Natural killer cell (primary cell): ENCODE results near the gene RIPPLY1. TPM values are rescaled to one million over a fixed set of nuclear protein-coding genes. Genes with fewer than 3 reads are reported as not detected.

Experiments used
- ATAC-seq, 3 donors: fragments of 150-1000 bp in 2 of 3; fragments of 200-7000 bp in 1 of 3; cut with Tn5 transposase; 1 replicate in 1 of 3; 2 replicates in 2 of 3; pipeline ENCODE4 v1.10.0; 2021; ENCODE audit warnings: mild to moderate bottlenecking in 2 of 3, moderate library complexity in 2 of 3
- DNase-seq, 2 donors: peaks; one replicate each; pipeline versions ENCODE4 v3.0.0 to v3.0.0-alpha.2; 2013 to 2021; ENCODE audit warnings: mixed read lengths in 1 of 2
- H3K27ac ChIP-seq: one replicate; pipeline ENCODE4 v1.5.1; 2013; ENCODE audit warnings: mild to moderate bottlenecking, low read length
- H3K27me3 ChIP-seq: one replicate; pipeline ENCODE4 v1.6.1; 2013; ENCODE audit warnings: low read length; ENCODE audit not compliant: control insufficient read depth, insufficient read depth
- H3K36me3 ChIP-seq: one replicate; pipeline ENCODE4 v1.6.1; 2013; ENCODE audit warnings: low read length; ENCODE audit not compliant: control insufficient read depth, insufficient read depth
- H3K4me1 ChIP-seq: one replicate; pipeline ENCODE4 v1.6.1; 2013; ENCODE audit warnings: low read length; ENCODE audit not compliant: control insufficient read depth, insufficient read depth
- H3K4me3 ChIP-seq: one replicate; pipeline ENCODE4 v1.5.1; 2013; ENCODE audit warnings: low read length
- H3K9me3 ChIP-seq: one replicate; pipeline ENCODE4 v1.6.1; 2013; ENCODE audit warnings: low read length; ENCODE audit not compliant: control insufficient read depth, insufficient read depth
- H3K27ac Mint-ChIP-seq, 2 donors: one replicate each; pipeline ENCODE4 v1.8.0; 2022; ENCODE audit warnings: mild to moderate bottlenecking in 2 of 2, mixed read lengths in 2 of 2, moderate library complexity in 1 of 2
- H3K27me3 Mint-ChIP-seq, 2 donors: one replicate each; pipeline ENCODE4 v1.8.0; 2022; ENCODE audit warnings: low read depth in 2 of 2, mixed read lengths in 2 of 2
- H3K36me3 Mint-ChIP-seq: one replicate; pipeline ENCODE4 v1.8.0; 2022; ENCODE audit warnings: mixed read lengths
- H3K4me1 Mint-ChIP-seq, 2 donors: one replicate each; pipeline ENCODE4 v1.8.0; 2022; ENCODE audit warnings: mixed read lengths in 2 of 2
- H3K4me3 Mint-ChIP-seq: one replicate; pipeline ENCODE4 v1.8.0; 2022; ENCODE audit warnings: mild to moderate bottlenecking, moderate library complexity, mixed read lengths
- H3K9me3 Mint-ChIP-seq, 2 donors: one replicate each; pipeline ENCODE4 v1.8.0; 2022; ENCODE audit warnings: mixed read lengths in 2 of 2
- CTCF ChIP-seq: fragments of 200-600 bp; IDR thresholded peaks from one replicate; pipeline ENCODE4 v1.8.0; 2022; ENCODE audit warnings: antibody characterized with exemption
- WGBS: methylation state at CpG from one replicate; pipeline ENCODE4 v1.1.7; 2013; ENCODE audit warnings: missing lambda C conversion rate; ENCODE audit not compliant: insufficient coverage; 5-methylcytosine and 5-hydroxymethylcytosine counted together
- intact Hi-C: fragments of 100-400 bp; cut with micrococcal nuclease; formaldehyde crosslinking; loops from one replicate; pipeline ENCODE4 v1.14.2; 2022
- total RNA-seq, 4 donors: library from RNA; stranded (reverse); fragments of 120-200 nt in 1 of 4; gene quantifications; one replicate each; pipeline versions ENCODE4 v1.2.3 to v1.2.4, GENCODE V29; 2013 to 2022

Gene RIPPLY1
- total RNA-seq, 3 donors from 2014 or later (not counting 1 experiment from before 2014, with no cell fraction given) = not detected

GRCh38 chrX:106903856-106904528 is 851 bp upstream of the RIPPLY1 start:
- peaks cover 0 to 3% of the 10 kb centered on the region in 2 donors for H3K27me3 Mint-ChIP-seq
- intact Hi-C loops = no loop called here
- no peaks in the 10 kb centered on the region for H3K9me3 ChIP-seq
- no peak for TF ChIP-seq CTCF
- H3K9me3 Mint-ChIP-seq = no peaks in the 10 kb centered on the region
- H3K36me3 ChIP-seq = no peaks in the 10 kb centered on the region
- no peaks in the 10 kb centered on the region for H3K27me3 ChIP-seq
- no peaks in the 10 kb centered on the region for H3K4me1 ChIP-seq
- no peak overlapping the region for H3K4me3 ChIP-seq
- H3K4me3 Mint-ChIP-seq = no peak overlapping the region
- ATAC-seq (no peak), DNase-seq (no peak)
- no peaks in the 10 kb centered on the region for H3K4me1 Mint-ChIP-seq
- no peak overlapping the region for H3K27ac ChIP-seq
- H3K27ac Mint-ChIP-seq = no peak overlapping the region
- 90% methylated on average over 5 of the region's 5 CpGs for WGBS
- no peaks in the 10 kb centered on the region for H3K36me3 Mint-ChIP-seq

GRCh38 chrX:106902684-106903083 is 457 bp downstream of the RIPPLY1 start:
- WGBS = 90% methylated on average over 1 of the region's 2 CpGs
- H3K27me3 Mint-ChIP-seq = no peaks in the 10 kb centered on the region
- no peak for DNase-seq

GRCh38 chrX:106901781-106902219 is 1.3 kb downstream of the RIPPLY1 start:
- no peak for TF ChIP-seq CTCF
- no peak overlapping the region for H3K27ac Mint-ChIP-seq
- 83% methylated on average over 2 of the region's 4 CpGs for WGBS
- intact Hi-C loops = no loop called here
- no peaks in the 10 kb centered on the region for H3K27me3 Mint-ChIP-seq
- no peaks in the 10 kb centered on the region for H3K4me1 ChIP-seq
- H3K27me3 ChIP-seq = no peaks in the 10 kb centered on the region
- no peaks in the 10 kb centered on the region for H3K9me3 ChIP-seq
- H3K4me1 Mint-ChIP-seq = no peaks in the 10 kb centered on the region
- no peaks in the 10 kb centered on the region for H3K36me3 ChIP-seq
- no peak overlapping the region for H3K4me3 Mint-ChIP-seq
- H3K4me3 ChIP-seq = no peak overlapping the region
- H3K9me3 Mint-ChIP-seq = no peaks in the 10 kb centered on the region
- ATAC-seq (no peak), DNase-seq (no peak)
- no peaks in the 10 kb centered on the region for H3K36me3 Mint-ChIP-seq
- no peak overlapping the region for H3K27ac ChIP-seq

More at GRCh38 chrX:106902684-106903083, 457 bp downstream of the RIPPLY1 start:
- H3K36me3 ChIP-seq = no peaks in the 10 kb centered on the region
- no peaks in the 10 kb centered on the region for H3K9me3 ChIP-seq
- H3K27ac Mint-ChIP-seq = no peak overlapping the region
- no peak for ATAC-seq
- H3K36me3 Mint-ChIP-seq = no peaks in the 10 kb centered on the region
- H3K4me1 ChIP-seq = no peaks in the 10 kb centered on the region
- no peaks in the 10 kb centered on the region for H3K4me1 Mint-ChIP-seq
- H3K27ac ChIP-seq = no peak overlapping the region
- intact Hi-C loops = no loop called here
- no peak overlapping the region for H3K4me3 ChIP-seq
- TF ChIP-seq CTCF = no peak
- H3K27me3 ChIP-seq = no peaks in the 10 kb centered on the region
- H3K4me3 Mint-ChIP-seq = no peak overlapping the region
- H3K9me3 Mint-ChIP-seq = no peaks in the 10 kb centered on the region

- DNase-seq (no peak), ATAC-seq (no peak)
- H3K4me3 ChIP-seq = no peak overlapping the region
- H3K27me3 ChIP-seq = no peaks in the 10 kb centered on the region
- H3K27me3 Mint-ChIP-seq = no peaks in the 10 kb centered on the region
- H3K27ac ChIP-seq = no peak overlapping the region
- no peaks in the 10 kb centered on the region for H3K9me3 ChIP-seq
- intact Hi-C loops = no loop called here
- no peak for TF ChIP-seq CTCF
- H3K27ac Mint-ChIP-seq = no peak overlapping the region
- no peaks in the 10 kb centered on the region for H3K9me3 Mint-ChIP-seq
- H3K36me3 Mint-ChIP-seq = no peaks in the 10 kb centered on the region
- H3K4me3 Mint-ChIP-seq = no peak overlapping the region
- H3K4me1 Mint-ChIP-seq = no peaks in the 10 kb centered on the region
- no peaks in the 10 kb centered on the region for H3K36me3 ChIP-seq
- H3K4me1 ChIP-seq = no peaks in the 10 kb centered on the region
- WGBS = 91% methylated on average over 3 of the region's 3 CpGs
These were observed 1.8 kb downstream of the RIPPLY1 start for GRCh38 chrX:106901341-106901740.
